Spleen (tissue), 7 donors: ENCODE data around the gene EXOC3L1.

Experiments used
- CTCF ChIP-seq, 11 experiments: fragments of 200-600 bp in 7 of 11; fragments of 450-650 bp in 4 of 11; sonication (generic) in 4 of 11; IDR thresholded peaks in 8 of 11; conservative IDR thresholded peaks in 3 of 11; 1 replicate in 7 of 11; 2 replicates in 4 of 11; pipeline versions ENCODE4 v1.4.0 to v1.8.0; 2016 to 2021; ENCODE audit warnings: antibody characterized with exemption in 11 of 11, inconsistent platforms in 4 of 11, mild to moderate bottlenecking in 1 of 11
- POLR2A ChIP-seq, 3 donors: fragments of 450-650 bp; IDR thresholded peaks; one replicate each; pipeline ENCODE4 v1.5.1; 2017; ENCODE audit warnings: antibody characterized with exemption in 3 of 3, mild to moderate bottlenecking in 1 of 3
- donor health status: DM: no; HTN: no; CAD: no; lungs with moderate emphysema.
- donor health status: DM: no; HTN: no; CAD: no.
- donor health status: DM: no; HTN: no; CAD: no.

- TF ChIP-seq CTCF (IDR thresholded peaks at IDR 0.05 in 8 of 11, conservative IDR thresholded peaks at IDR 0.05 in 3 of 11) (no peak), POLR2A (IDR thresholded peaks at IDR 0.05) (no peak)
These were observed 23.8 kb downstream of the EXOC3L1 start for GRCh38 chr16:67166110-67166547.
